ENCODE data around the gene RAD9A.
A peak's percentile ranks its signal among the peaks of the same experiment; 100 is the strongest.
"Not testable (repeated sequence)": the region's sequence is repeated elsewhere in the genome, so short reads cannot be mapped to it uniquely, and the experiment has no call there.

RAD9A gene

DNA sequence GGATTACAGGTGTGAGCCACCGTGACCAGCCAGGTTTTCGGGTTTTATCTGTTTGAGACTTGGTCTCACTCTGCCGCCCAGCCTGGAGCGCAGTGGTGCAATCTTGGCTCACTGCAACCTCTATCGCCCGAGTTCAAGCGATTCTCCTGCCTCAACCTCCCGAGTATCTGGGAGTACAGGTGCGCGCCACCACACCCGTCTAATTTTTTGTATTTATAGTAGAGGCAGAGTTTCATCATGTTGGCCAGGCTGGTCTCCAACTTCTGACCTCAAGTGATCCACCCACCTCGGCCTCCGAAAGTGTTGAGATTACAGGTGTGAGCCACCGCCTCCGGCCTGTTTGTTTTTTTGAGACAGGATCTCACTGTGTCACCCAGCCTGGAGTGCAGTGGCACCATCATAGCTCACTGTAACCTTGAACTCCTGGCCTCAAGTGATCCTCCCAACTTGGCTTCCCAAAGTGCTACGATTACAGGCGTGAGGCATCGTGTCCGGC, 35.6 kb downstream of the RAD9A start:
- H3K9me3 ChIP-seq (ENCODE audit: control insufficient read depth, insufficient read depth, low read depth, low read length); H3K4me1 ChIP-seq (ENCODE audit: control insufficient read depth, insufficient read depth, low read length); H3K27ac ChIP-seq (ENCODE audit: extremely low read depth, low read depth, low read length); CTCF ChIA-PET: not testable (repeated sequence)
- Histone ChIP-seq H3K36me3 (ENCODE audit: control insufficient read depth in 2 of 2, insufficient read depth in 1 of 2, low read length in 2 of 2) (peaks cover 5 to 30% of the 10 kb centered on the region in 2 experiments; a peak in 2 of 3 replicates), H3K4me3 (ENCODE audit: low read depth, low read length) (peak overlapping the region; percentile 81; the same call in 1 of the 2 replicates)
- POLR2A ChIA-PET = interaction anchor here (3.2 kb wide), 1 partner anchor 26 kb away, joined by 16 read pairs; the partner anchor contains the start of gene PPP1CA
- TF ChIP-seq ZFHX2 (tag by site-specific recombination; conservative IDR thresholded peaks at IDR 0.05) = 0 out of 2 replicates have a peak, but pooled peaks have one; percentile 12

GRCh38 chr11:67428052-67429001, 36.5 kb downstream of the RAD9A start, which contains the start of gene RPS6KB2:
Gene RPS6KB2, plus strand, starts transcription at chr11:67428494. Its CDS starts 52 bp downstream, at chr11:67428546.
- CTCF ChIA-PET = interaction anchor here (0.6 to 0.7 kb wide), 3 partner anchors 15 to 72 kb away, joined by 3 to 4 read pairs (median 4); partner anchors contain the start of gene CORO1B
- POLR2A ChIA-PET = interaction anchor here (0.6 to 3.2 kb wide), 9 partner anchors 9 to 848 kb away, joined by 3 to 16 read pairs (median 4); partner anchors contain the start of genes CORO1B, PPP1CA and PTPRCAP
- TF ChIP-seq ZNF404 (tag by site-specific recombination; IDR thresholded peaks at IDR 0.05) (no peak), SCRT2 (tag by site-specific recombination; IDR thresholded peaks at IDR 0.05) (no peak), SP7 (tag by site-specific recombination; IDR thresholded peaks at IDR 0.05) (peak; percentile 59), KLF16 (tag by site-specific recombination; IDR thresholded peaks at IDR 0.05) (peak; percentile 69; the same call in 1 of the 2 replicates), ZBTB21 (tag by site-specific recombination; IDR thresholded peaks at IDR 0.05) (peak; percentile 69; the same call in 1 of the 2 replicates), KLF8 (tag by site-specific recombination; IDR thresholded peaks at IDR 0.05) (peak; percentile 35; the same call in 1 of the 2 replicates), ZNF843 (tag by site-specific recombination; IDR thresholded peaks at IDR 0.05) (0 out of 2 replicates have a peak, but pooled peaks have one; percentile 22), ZXDB (tag by site-specific recombination; IDR thresholded peaks at IDR 0.05) (peak; percentile 78), SP3 (tag by site-specific recombination; IDR thresholded peaks at IDR 0.05) (peak; percentile 75), KLF9 (tag by site-specific recombination; IDR thresholded peaks at IDR 0.05; ENCODE audit: low read depth) (0 out of 2 replicates have a peak, but pooled peaks have one; percentile 41), KLF10 (tag by site-specific recombination; IDR thresholded peaks at IDR 0.05) (peak; percentile 40; the same call in 1 of the 2 replicates), ZNF580 (tag by site-specific recombination; IDR thresholded peaks at IDR 0.05) (0 out of 2 replicates have a peak, but pooled peaks have one; percentile 35), ZIC2 (tag by site-specific recombination; IDR thresholded peaks at IDR 0.05) (0 out of 2 replicates have a peak, but pooled peaks have one; percentile 18), ZNF501 (tag by site-specific recombination; IDR thresholded peaks at IDR 0.05) (peak; percentile 59; the same call in 1 of the 2 replicates), ZEB2 (tag by site-specific recombination; IDR thresholded peaks at IDR 0.05) (peak; percentile 84), ZNF341 (tag by site-specific recombination; IDR thresholded peaks at IDR 0.05; ENCODE audit: low read depth) (peak; percentile 54; the same call in 1 of the 2 replicates), SP2 (tag by site-specific recombination; IDR thresholded peaks at IDR 0.05) (peak; percentile 56), ZBTB8A (tag by site-specific recombination; IDR thresholded peaks at IDR 0.05) (0 out of 2 replicates have a peak, but pooled peaks have one; percentile 17), ZNF292 (tag by site-specific recombination; IDR thresholded peaks at IDR 0.05; ENCODE audit: borderline replicate concordance, low read depth) (no peak), ZNF175 (tag by site-specific recombination; IDR thresholded peaks at IDR 0.05) (no peak), ZBTB20 (tag by site-specific recombination; IDR thresholded peaks at IDR 0.05) (peak; percentile 25; the same call in 1 of the 2 replicates), PATZ1 (tag by site-specific recombination; IDR thresholded peaks at IDR 0.05) (peak; percentile 61; the same call in 1 of the 2 replicates), ZNF394 (tag by site-specific recombination; IDR thresholded peaks at IDR 0.05; ENCODE audit: borderline replicate concordance) (0 out of 2 replicates have a peak, but pooled peaks have one; percentile 35), TRIM28 (IDR thresholded peaks at IDR 0.05; ENCODE audit: borderline replicate concordance, low read length) (no peak), ZNF629 (tag by site-specific recombination; IDR thresholded peaks at IDR 0.05) (peak; percentile 90), YY2 (tag by site-specific recombination; IDR thresholded peaks at IDR 0.05) (peak; percentile 90)
- TF ChIP-seq, protein P1, sequence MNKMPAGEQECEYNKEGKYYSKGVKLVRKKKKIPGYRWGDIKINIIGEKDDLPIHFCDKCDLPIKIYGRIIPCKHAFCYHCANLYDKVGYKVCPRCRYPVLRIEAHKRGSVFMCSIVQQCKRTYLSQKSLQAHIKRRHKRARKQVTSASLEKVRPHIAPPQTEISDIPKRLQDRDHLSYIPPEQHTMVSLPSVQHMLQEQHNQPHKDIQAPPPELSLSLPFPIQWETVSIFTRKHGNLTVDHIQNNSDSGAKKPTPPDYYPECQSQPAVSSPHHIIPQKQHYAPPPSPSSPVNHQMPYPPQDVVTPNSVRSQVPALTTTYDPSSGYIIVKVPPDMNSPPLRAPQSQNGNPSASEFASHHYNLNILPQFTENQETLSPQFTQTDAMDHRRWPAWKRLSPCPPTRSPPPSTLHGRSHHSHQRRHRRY (tag by site-specific recombination; IDR thresholded peaks at IDR 0.05) = no peak
- TF ChIP-seq, protein P2, sequence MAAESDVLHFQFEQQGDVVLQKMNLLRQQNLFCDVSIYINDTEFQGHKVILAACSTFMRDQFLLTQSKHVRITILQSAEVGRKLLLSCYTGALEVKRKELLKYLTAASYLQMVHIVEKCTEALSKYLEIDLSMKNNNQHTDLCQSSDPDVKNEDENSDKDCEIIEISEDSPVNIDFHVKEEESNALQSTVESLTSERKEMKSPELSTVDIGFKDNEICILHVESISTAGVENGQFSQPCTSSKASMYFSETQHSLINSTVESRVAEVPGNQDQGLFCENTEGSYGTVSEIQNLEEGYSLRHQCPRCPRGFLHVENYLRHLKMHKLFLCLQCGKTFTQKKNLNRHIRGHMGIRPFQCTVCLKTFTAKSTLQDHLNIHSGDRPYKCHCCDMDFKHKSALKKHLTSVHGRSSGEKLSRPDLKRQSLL (tag by site-specific recombination; IDR thresholded peaks at IDR 0.05) = 0 out of 2 replicates have a peak, but pooled peaks have one; percentile 13

More at GRCh38 chr11:67428052-67429001, 36.5 kb downstream of the RAD9A start, which contains the start of gene RPS6KB2:
- peak within 1 kb of the TSS; percentile 77 for H3K27ac ChIP-seq (ENCODE audit: extremely low read depth, low read depth, low read length)
- no peaks in the 10 kb centered on the region for H3K9me3 ChIP-seq (ENCODE audit: control insufficient read depth, insufficient read depth, low read depth, low read length)
- peaks cover 5% of the 10 kb centered on the region; the same call in 1 of the 2 replicates for H3K4me1 ChIP-seq (ENCODE audit: control insufficient read depth, insufficient read depth, low read length)
- peaks cover 5 to 39% of the 10 kb centered on the region in 2 experiments; a peak in 2 of 3 replicates for H3K36me3 ChIP-seq (ENCODE audit: control insufficient read depth in 2 of 2, insufficient read depth in 1 of 2, low read length in 2 of 2)
- H3K4me3 ChIP-seq (ENCODE audit: low read depth, low read length) = peak within 1 kb of the TSS; percentile 81

Data from HEK293 (cell line).